ENCODE data around the gene WDR18.
A peak's percentile ranks its signal among the peaks of the same experiment; 100 is the strongest.
"Not testable (repeated sequence)": the region's sequence is repeated elsewhere in the genome, so short reads cannot be mapped to it uniquely, and the experiment has no call there.

WDR18 gene

GRCh38 chr19:1018932-1019615, 34.9 kb downstream of the WDR18 start:
- no peak for FAIRE-seq
- DNase-seq (ENCODE audit: low spot score), result no peak

- FAIRE-seq, result no peak
- no peak for DNase-seq (ENCODE audit: low spot score)
Observed at GRCh38 chr19:1019616-1019961, 35.4 kb downstream of the WDR18 start.

GRCh38 chr19:1019980-1020867, 36.1 kb downstream of the WDR18 start:
- FAIRE-seq (no peak), DNase-seq (ENCODE audit: low spot score) (no peak)

- peak; percentile 73 for FAIRE-seq
Observed at GRCh38 chr19:1020868-1021425, 36.8 kb downstream of the WDR18 start, which contains the start of gene TMEM259. TSS of gene TMEM259 (minus strand) at chr19:1021123. CDS start at chr19:1020996, 127 bp downstream.

GRCh38 chr19:1023883-1024188, 39.7 kb downstream of the WDR18 start:
- not testable (repeated sequence) for DNase-seq (ENCODE audit: low spot score); FAIRE-seq

More at GRCh38 chr19:1020868-1021425, 36.8 kb downstream of the WDR18 start, which contains the start of gene TMEM259:
- DNase-seq (ENCODE audit: low spot score), result peak; percentile 95

- FAIRE-seq, result not testable (repeated sequence)
Observed at GRCh38 chr19:1025080-1025479, 40.9 kb downstream of the WDR18 start.

GRCh38 chr19:1025960-1026782, 42.0 kb downstream of the WDR18 start, which contains the start of gene CNN2:
TSS of gene CNN2 (plus strand) at chr19:1026608. CDS start at chr19:1026662, 54 bp downstream.
- peak; percentile 60 for DNase-seq (ENCODE audit: low spot score)
- no peak for FAIRE-seq

More at GRCh38 chr19:1025080-1025479, 40.9 kb downstream of the WDR18 start:
- not testable (repeated sequence) for DNase-seq (ENCODE audit: low spot score)

GRCh38 chr19:1026783-1027649, 42.9 kb downstream of the WDR18 start:
- FAIRE-seq, result no peak
- DNase-seq (ENCODE audit: low spot score), result no peak

GRCh38 chr19:1027650-1028061, 43.5 kb downstream of the WDR18 start:
- DNase-seq (ENCODE audit: low spot score), result no peak
- no peak for FAIRE-seq

GRCh38 chr19:1028062-1028926, 44.1 kb downstream of the WDR18 start:
- peak; percentile 81 for DNase-seq (ENCODE audit: low spot score)
- no peak for FAIRE-seq

GRCh38 chr19:1032264-1032867, 48.2 kb downstream of the WDR18 start:
- FAIRE-seq (no peak), DNase-seq (ENCODE audit: low spot score) (no peak)

- no peak for FAIRE-seq
- no peak for DNase-seq (ENCODE audit: low spot score)
Observed at GRCh38 chr19:1035998-1036621, 52.0 kb downstream of the WDR18 start.

GRCh38 chr19:1037621-1038064, 53.5 kb downstream of the WDR18 start:
- FAIRE-seq (no peak), DNase-seq (ENCODE audit: low spot score) (no peak)

- no peak for FAIRE-seq
- no peak for DNase-seq (ENCODE audit: low spot score)
Observed at GRCh38 chr19:1038978-1039645, 55.0 kb downstream of the WDR18 start.

GRCh38 chr19:1039646-1040475, 55.7 kb downstream of the WDR18 start, which contains the start of gene ABCA7:
TSS of gene ABCA7 (plus strand) at chr19:1040107. CDS start at chr19:1041362, 1,255 bp downstream.
- DNase-seq (ENCODE audit: low spot score), result peak; percentile 98
- peak; percentile 74 for FAIRE-seq

GRCh38 chr19:1040476-1041271, 56.5 kb downstream of the WDR18 start:
- peak; percentile 66 for FAIRE-seq
- peak; percentile 76 for DNase-seq (ENCODE audit: low spot score)
